ENCODE measurements around the gene FKBP15.
"Not testable (repeated sequence)": the region's sequence is repeated elsewhere in the genome, so short reads cannot be mapped to it uniquely, and the experiment has no call there.

FKBP15 gene

DNA sequence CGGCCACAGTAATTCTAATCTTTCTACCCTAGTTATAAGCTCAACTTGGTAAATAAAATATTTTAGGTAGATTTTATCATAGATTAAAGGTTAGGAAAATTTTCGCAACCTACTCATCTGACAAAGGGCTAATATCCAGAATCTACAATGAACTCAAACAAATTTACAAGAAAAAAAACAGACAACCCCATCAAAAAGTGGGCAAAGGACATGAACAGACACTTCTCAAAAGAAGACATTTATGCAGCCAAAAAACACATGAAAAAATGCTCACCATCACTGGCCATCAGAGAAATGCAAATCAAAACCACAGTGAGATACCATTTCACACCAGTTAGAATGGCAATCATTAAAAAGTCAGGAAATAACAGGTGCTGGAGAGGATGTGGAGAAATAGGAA is 28.6 kb upstream of the FKBP15 start:
- not testable (repeated sequence) for H3K27ac ChIP-seq (ENCODE audit: low read depth, low read length); H3K4me1 ChIP-seq (ENCODE audit: control insufficient read depth, insufficient read depth, low read length); H3K9ac ChIP-seq (ENCODE audit: low read length); H3K4me3 ChIP-seq (ENCODE audit: low read length); H3K36me3 ChIP-seq (ENCODE audit: control insufficient read depth, insufficient read depth, low read length); H3K27me3 ChIP-seq (ENCODE audit: control insufficient read depth, insufficient read depth, low read length)

DNA sequence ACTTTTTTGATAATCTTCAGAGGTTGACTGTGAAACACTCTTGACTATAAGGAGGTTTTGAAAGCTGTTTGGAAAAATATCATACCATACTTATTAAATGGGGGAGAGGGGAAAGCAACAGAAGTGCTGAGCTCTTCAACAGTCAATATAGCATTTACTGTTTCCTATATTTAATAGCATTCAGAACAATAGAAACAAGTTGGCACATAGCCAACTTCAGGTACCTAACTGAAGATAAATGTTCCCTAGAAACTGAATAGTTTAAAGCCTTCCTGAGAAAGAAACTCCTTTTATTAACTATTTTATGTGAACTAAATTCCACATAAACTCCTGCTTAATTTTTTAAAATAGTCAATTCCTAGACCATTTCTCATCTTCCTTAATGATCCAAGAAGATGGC is 26.6 kb upstream of the FKBP15 start:
- Histone ChIP-seq H3K36me3 (ENCODE audit: control insufficient read depth, insufficient read depth, low read length) (no peaks in the 10 kb centered on the region), H3K4me3 (ENCODE audit: low read length) (no peak overlapping the region)

DNA sequence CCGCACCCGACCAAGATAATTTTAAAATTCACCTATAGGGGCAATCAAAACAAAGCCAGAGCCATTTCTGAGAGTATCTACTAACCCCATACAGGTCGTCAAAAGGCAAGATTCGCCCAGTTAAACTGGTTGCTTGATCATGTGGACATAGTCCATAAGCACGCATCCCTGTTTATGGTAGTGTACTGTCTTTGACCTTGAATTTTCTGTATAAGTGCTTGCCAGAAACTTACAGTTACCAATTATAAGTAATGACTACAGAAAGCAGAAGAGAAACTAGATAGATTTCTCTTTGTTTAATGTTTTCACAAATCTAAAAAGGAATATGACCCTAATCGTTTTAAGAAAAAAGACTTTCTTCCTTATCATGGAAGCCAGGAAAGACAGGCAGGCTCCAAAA is 25.9 kb upstream of the FKBP15 start:
- no peak overlapping the region for H3K27ac ChIP-seq (ENCODE audit: low read depth, low read length)
- no peaks in the 10 kb centered on the region for H3K36me3 ChIP-seq (ENCODE audit: control insufficient read depth, insufficient read depth, low read length)
- no peaks in the 10 kb centered on the region for H3K27me3 ChIP-seq (ENCODE audit: control insufficient read depth, insufficient read depth, low read length)
- H3K9ac ChIP-seq (ENCODE audit: low read length) = no peak overlapping the region
- H3K4me3 ChIP-seq (ENCODE audit: low read length) = no peak overlapping the region
- H3K4me1 ChIP-seq (ENCODE audit: control insufficient read depth, insufficient read depth, low read length) = no peaks in the 10 kb centered on the region

More for the DNA sequence above, 26.6 kb upstream of the FKBP15 start:
- Histone ChIP-seq H3K9ac (ENCODE audit: low read length) (no peak overlapping the region), H3K4me1 (ENCODE audit: control insufficient read depth, insufficient read depth, low read length) (no peaks in the 10 kb centered on the region), H3K27me3 (ENCODE audit: control insufficient read depth, insufficient read depth, low read length) (no peaks in the 10 kb centered on the region), H3K27ac (ENCODE audit: low read depth, low read length) (no peak overlapping the region)

DNA sequence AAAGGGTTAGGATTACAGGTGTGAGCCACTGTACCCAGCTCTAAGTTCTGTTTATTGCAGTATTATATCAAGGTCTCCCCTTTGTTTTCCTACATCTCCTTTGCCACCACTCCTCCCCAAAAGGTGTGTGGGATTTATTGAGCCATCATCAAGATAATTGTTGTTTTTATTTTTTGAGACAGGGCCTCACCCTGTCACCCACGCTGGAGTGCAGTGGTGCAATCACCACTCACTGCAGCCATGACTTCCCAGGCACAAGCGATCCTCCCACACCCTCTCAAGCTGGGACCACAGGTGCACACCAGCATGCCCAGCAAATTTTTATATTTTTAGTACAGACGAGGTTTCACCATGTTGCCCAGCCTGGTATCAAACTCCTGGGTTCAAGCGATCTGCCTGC is 24.8 kb upstream of the FKBP15 start:
- H3K4me1 ChIP-seq (ENCODE audit: control insufficient read depth, insufficient read depth, low read length) = no peaks in the 10 kb centered on the region
- H3K4me3 ChIP-seq (ENCODE audit: low read length) = no peak overlapping the region
- H3K27ac ChIP-seq (ENCODE audit: low read depth, low read length) = no peak overlapping the region

DNA sequence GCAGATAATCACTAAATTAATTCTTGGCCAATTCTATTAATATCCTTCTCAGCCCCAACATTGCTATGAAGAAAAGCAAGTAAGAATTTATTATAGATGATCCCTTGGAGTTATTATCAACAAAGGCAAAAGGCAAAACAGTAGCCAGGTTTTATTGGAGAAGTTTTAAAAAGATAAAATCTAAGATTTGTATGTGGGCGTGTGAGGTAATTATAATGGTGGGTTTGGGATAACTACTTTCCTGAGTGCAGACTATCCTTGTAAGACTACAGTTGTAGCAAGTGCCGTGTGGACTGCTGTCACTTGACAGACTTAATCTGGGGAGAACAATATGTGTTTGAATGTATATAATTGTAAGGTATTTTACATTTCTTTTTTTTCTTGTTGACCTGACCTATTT is 23.5 kb upstream of the FKBP15 start:
- Histone ChIP-seq H3K36me3 (ENCODE audit: control insufficient read depth, insufficient read depth, low read length) (no peaks in the 10 kb centered on the region), H3K9ac (ENCODE audit: low read length) (no peak overlapping the region), H3K4me1 (ENCODE audit: control insufficient read depth, insufficient read depth, low read length) (no peaks in the 10 kb centered on the region), H3K27ac (ENCODE audit: low read depth, low read length) (no peak overlapping the region), H3K4me3 (ENCODE audit: low read length) (no peak overlapping the region), H3K27me3 (ENCODE audit: control insufficient read depth, insufficient read depth, low read length) (no peaks in the 10 kb centered on the region)

More for the DNA sequence above, 24.8 kb upstream of the FKBP15 start:
- no peaks in the 10 kb centered on the region for H3K27me3 ChIP-seq (ENCODE audit: control insufficient read depth, insufficient read depth, low read length)
- H3K9ac ChIP-seq (ENCODE audit: low read length) = no peak overlapping the region
- no peaks in the 10 kb centered on the region for H3K36me3 ChIP-seq (ENCODE audit: control insufficient read depth, insufficient read depth, low read length)

DNA sequence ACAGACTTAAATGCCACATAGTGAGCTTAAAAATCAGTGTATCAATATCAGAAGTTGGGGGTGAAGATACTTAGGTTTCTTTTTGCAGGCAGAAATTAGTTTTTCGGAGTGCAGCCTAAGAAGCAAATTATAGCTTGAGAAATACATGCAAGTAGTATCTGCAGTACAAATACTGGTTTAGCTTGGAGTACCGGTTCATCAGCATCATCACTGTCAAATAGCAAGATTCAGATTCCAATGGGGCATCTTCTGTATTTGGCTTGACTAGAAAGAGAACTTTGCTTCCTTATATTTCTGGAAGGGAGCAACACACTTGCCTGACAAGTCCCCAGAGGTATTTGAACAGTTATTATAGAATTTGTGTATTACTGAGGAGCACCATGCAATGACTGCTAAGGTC is 20.1 kb upstream of the FKBP15 start:
- no peak overlapping the region for H3K4me3 ChIP-seq (ENCODE audit: low read length)
- no peaks in the 10 kb centered on the region for H3K27me3 ChIP-seq (ENCODE audit: control insufficient read depth, insufficient read depth, low read length)
- no peak overlapping the region for H3K27ac ChIP-seq (ENCODE audit: low read depth, low read length)
- H3K4me1 ChIP-seq (ENCODE audit: control insufficient read depth, insufficient read depth, low read length) = no peaks in the 10 kb centered on the region
- no peaks in the 10 kb centered on the region for H3K36me3 ChIP-seq (ENCODE audit: control insufficient read depth, insufficient read depth, low read length)
- H3K9ac ChIP-seq (ENCODE audit: low read length) = no peak overlapping the region

DNA sequence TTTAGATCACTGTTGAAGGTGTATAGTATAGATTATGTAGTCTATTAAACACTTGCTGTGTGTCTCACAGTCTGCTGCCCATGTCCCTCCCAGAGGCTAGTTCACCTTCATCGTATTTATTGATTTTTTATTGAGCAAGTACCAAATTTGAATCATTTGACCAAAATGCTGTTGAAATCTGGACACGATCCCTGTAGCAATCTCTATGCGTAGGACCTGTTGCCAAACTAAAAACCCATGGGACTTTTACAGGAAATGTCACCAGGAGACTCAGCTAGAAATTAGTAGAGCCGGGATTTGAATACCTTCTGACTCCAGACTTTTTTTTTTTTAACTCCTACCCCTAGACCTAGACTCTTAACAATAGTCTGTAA is 17.8 kb upstream of the FKBP15 start:
- no peaks in the 10 kb centered on the region for H3K36me3 ChIP-seq (ENCODE audit: control insufficient read depth, insufficient read depth, low read length)
- no peak overlapping the region for H3K9ac ChIP-seq (ENCODE audit: low read length)
- H3K27me3 ChIP-seq (ENCODE audit: control insufficient read depth, insufficient read depth, low read length) = no peaks in the 10 kb centered on the region
- no peak overlapping the region for H3K27ac ChIP-seq (ENCODE audit: low read depth, low read length)
- no peak overlapping the region for H3K4me3 ChIP-seq (ENCODE audit: low read length)
- no peaks in the 10 kb centered on the region for H3K4me1 ChIP-seq (ENCODE audit: control insufficient read depth, insufficient read depth, low read length)

DNA sequence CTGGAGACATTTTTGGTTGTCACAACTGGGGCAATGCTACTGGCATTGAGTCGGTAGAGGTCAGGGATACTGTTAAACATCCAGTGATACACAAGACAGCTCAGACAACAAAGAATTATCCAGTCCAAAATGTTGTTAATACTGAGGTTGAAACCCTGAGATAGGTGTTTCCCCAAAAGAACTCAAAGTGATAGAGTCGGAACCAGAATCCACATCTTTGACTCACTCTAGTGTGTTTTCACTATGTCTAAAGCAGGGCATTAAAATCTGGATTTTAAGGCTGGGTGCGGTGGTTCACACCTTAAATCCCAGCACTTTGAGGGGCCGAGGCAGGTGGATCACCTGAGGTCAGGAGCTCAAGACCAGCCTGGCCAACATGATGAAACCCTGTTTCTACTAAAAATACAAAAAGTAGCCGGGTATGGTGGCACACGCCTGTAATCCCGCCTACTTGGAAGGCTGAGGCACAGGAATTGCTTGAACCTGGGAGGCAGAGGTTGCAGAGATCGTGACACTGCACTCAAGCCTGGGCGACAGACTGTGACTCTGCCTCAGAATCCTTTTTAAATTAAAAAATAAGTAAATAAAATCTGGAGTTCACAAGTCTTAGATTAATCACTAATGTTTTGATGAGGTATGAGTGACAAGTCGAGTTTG is 17.3 kb upstream of the FKBP15 start:
- no peaks in the 10 kb centered on the region for H3K36me3 ChIP-seq (ENCODE audit: control insufficient read depth, insufficient read depth, low read length)
- no peaks in the 10 kb centered on the region for H3K4me1 ChIP-seq (ENCODE audit: control insufficient read depth, insufficient read depth, low read length)
- H3K9ac ChIP-seq (ENCODE audit: low read length) = no peak overlapping the region
- no peaks in the 10 kb centered on the region for H3K27me3 ChIP-seq (ENCODE audit: control insufficient read depth, insufficient read depth, low read length)
- H3K27ac ChIP-seq (ENCODE audit: low read depth, low read length) = no peak overlapping the region
- no peak overlapping the region for H3K4me3 ChIP-seq (ENCODE audit: low read length)

DNA sequence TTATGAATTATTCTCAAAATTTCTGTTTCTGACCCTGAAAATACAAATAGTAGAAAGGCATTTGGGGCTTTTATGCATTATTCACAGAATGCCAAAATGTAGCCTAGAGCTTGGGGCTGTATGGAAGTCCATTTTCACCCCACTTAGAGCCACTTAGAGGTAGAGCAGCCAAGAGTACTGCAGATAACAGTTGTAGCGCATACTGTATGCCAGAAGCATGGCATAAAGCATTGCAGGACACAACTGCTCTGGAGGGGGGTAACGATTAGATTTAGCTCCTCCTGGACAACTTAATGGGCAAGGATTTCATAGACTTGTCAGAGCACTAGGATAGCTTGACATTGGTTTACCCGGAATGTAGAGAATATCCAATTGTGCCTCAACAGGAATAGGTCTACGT is 15.9 kb upstream of the FKBP15 start:
- Histone ChIP-seq H3K27me3 (ENCODE audit: control insufficient read depth, insufficient read depth, low read length) (no peaks in the 10 kb centered on the region), H3K4me3 (ENCODE audit: low read length) (no peak overlapping the region), H3K9ac (ENCODE audit: low read length) (no peak overlapping the region), H3K4me1 (ENCODE audit: control insufficient read depth, insufficient read depth, low read length) (no peaks in the 10 kb centered on the region), H3K27ac (ENCODE audit: low read depth, low read length) (no peak overlapping the region), H3K36me3 (ENCODE audit: control insufficient read depth, insufficient read depth, low read length) (no peaks in the 10 kb centered on the region)

DNA sequence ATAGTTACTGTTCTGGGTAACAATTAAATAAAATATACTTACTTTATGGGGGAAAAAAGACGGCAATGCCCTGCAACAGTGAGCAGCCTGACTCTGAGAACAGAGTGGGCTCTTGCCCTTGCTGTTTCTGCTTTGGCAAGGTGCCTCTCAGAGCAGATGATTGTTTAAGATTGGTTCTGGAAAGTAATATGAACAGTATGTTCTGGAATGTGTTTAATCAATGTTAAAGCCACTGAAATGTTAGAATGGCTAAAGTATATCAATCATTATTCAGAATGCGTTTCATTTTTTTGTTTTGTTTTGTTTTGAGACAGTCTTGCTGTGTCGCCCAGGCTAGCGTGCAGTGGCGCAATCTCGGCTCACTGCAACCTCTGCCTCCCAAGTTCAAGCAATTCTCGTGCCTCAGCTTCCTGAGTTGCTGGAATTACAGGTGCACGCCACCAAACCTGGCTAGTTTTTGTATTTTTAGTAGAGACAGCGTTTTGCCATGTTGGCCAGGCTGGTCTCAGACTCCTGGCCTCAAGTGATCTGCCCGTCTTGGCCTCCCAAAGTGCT is 14.7 kb upstream of the FKBP15 start:
- not testable (repeated sequence) for H3K36me3 ChIP-seq (ENCODE audit: control insufficient read depth, insufficient read depth, low read length); H3K4me1 ChIP-seq (ENCODE audit: control insufficient read depth, insufficient read depth, low read length); H3K9ac ChIP-seq (ENCODE audit: low read length); H3K27me3 ChIP-seq (ENCODE audit: control insufficient read depth, insufficient read depth, low read length); H3K4me3 ChIP-seq (ENCODE audit: low read length); H3K27ac ChIP-seq (ENCODE audit: low read depth, low read length)

DNA sequence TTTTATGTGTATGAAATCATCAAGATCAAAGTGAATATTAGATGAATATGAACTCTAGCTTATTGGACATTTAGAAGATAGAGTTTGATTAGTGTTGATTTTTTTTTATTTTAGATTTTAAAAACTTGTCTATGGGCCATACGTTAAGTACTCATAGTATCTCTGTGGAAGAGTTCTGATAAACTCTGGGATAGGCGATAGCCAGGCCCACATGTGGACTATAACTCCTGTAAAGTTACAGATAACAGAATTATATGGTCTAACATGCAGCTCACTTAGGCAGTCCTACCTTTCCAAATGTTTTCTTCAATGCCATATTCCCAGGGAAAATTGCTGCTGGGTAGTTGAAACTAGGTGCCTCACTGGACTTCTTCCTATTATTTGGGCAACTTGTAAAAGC is 10.6 kb upstream of the FKBP15 start:
- Histone ChIP-seq H3K9ac (ENCODE audit: low read length) (no peak overlapping the region), H3K27ac (ENCODE audit: low read depth, low read length) (no peak overlapping the region), H3K36me3 (ENCODE audit: control insufficient read depth, insufficient read depth, low read length) (no peaks in the 10 kb centered on the region), H3K4me1 (ENCODE audit: control insufficient read depth, insufficient read depth, low read length) (no peaks in the 10 kb centered on the region), H3K4me3 (ENCODE audit: low read length) (no peak overlapping the region), H3K27me3 (ENCODE audit: control insufficient read depth, insufficient read depth, low read length) (no peaks in the 10 kb centered on the region)

DNA sequence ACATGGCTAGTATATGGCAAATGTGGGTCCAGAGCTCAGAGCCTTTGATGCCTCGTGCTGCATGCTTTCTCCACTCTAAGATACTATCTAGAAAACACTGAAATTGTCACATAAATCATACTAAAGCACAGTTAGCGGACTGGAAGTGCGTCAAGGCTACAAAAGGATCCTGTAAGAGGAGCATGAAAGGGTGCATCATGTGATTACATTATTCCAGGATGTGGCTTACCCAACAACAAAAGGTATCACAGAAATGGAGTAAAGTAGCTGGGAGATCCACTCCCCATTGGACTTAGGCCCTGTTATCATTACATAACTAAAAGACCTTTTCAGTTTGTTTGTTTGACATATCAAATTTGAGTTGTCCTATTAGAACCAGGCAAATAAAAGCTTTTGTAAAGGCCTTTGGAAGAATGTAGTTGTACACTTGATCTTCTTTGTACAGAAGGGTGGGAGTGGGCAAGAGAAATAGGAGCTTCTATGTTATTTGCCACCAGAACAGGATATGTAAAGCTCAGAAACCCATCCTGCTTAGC is 7.1 kb upstream of the FKBP15 start:
- Histone ChIP-seq H3K4me1 (ENCODE audit: control insufficient read depth, insufficient read depth, low read length) (no peaks in the 10 kb centered on the region), H3K9ac (ENCODE audit: low read length) (no peak overlapping the region), H3K27me3 (ENCODE audit: control insufficient read depth, insufficient read depth, low read length) (no peaks in the 10 kb centered on the region), H3K27ac (ENCODE audit: low read depth, low read length) (no peak overlapping the region), H3K36me3 (ENCODE audit: control insufficient read depth, insufficient read depth, low read length) (no peaks in the 10 kb centered on the region), H3K4me3 (ENCODE audit: low read length) (no peak overlapping the region)

DNA sequence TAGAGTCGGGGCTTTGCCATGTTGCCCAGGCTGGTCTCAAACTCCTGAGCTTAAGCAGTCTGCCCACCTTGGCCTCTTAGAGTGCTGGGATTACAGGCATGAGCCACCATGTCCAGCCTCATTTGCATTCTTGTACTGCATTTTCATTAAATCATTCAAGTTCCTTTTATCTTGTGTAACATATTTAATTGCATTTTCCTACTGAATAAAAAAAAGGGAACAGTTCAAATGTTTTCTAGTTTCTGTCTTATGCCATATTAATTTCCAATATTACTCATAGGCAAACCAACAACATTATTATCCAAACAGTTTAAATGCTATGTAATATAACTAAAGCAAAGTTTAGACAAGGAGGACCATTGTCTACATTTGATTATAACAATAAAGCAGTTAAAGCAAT is 6.4 kb upstream of the FKBP15 start:
- no peaks in the 10 kb centered on the region for H3K27me3 ChIP-seq (ENCODE audit: control insufficient read depth, insufficient read depth, low read length)
- H3K9ac ChIP-seq (ENCODE audit: low read length) = no peak overlapping the region
- no peak overlapping the region for H3K4me3 ChIP-seq (ENCODE audit: low read length)
- H3K4me1 ChIP-seq (ENCODE audit: control insufficient read depth, insufficient read depth, low read length) = peaks cover under 1% of the 10 kb centered on the region
- H3K27ac ChIP-seq (ENCODE audit: low read depth, low read length) = no peak overlapping the region
- no peaks in the 10 kb centered on the region for H3K36me3 ChIP-seq (ENCODE audit: control insufficient read depth, insufficient read depth, low read length)
